Sciatic nerve (tissue), 2 donors: ENCODE data around the gene PNMA5. TPM values are rescaled to one million over a fixed set of nuclear protein-coding genes. Genes with fewer than 3 reads are reported as not detected.
"Not testable (repeated sequence)": the region's sequence is repeated elsewhere in the genome, so short reads cannot be mapped to it uniquely, and the experiment has no call there.

Experiments used
- ATAC-seq: fragments of 200-7000 bp; cut with Tn5 transposase; one replicate; pipeline ENCODE4 v1.9.1; 2020; ENCODE audit warnings: mild to moderate bottlenecking, moderate library complexity
- DNase-seq: peaks from one replicate; pipeline ENCODE4 v3.0.0-alpha.2; 2020; ENCODE audit warnings: low spot score
- intact Hi-C: fragments of 100-400 bp; cut with DNase I; formaldehyde crosslinking; loops from one replicate; pipeline ENCODE4 v1.14.2; 2022
- total RNA-seq: library from RNA; stranded (reverse); fragmentation: NEBNext Ultra II Directional; extraction: Animal tissue kit (Norgen Biotek cat#: 25700); gene quantifications from one replicate; pipeline ENCODE4 v1.2.1, GENCODE V29; 2021
- donor health status: DM: no; HTN: no; CAD: no.
- donor health status: DM: no; HTN: no; CAD: no.

The PNMA5 gene
- not detected for total RNA-seq

DNA sequence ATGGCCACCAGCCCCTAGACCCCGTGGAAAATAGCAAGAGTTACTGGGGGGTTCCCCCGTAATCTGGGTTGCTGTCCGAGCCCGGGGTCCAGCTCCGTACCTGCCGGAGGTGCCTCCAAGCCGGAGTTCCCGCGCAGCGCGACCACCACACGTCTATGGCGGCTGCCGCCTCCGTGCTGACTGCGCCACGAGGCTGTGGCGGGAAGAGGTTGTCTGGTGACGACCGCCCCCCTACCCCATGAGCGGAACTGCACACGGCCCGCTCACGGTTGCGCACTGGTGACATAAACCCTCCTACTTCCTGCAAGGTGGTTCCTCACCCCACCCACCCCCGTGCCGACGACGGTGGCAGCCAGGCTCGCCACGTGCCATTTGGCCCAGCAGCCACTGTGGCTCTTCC, at the start of gene PNMA5:
TSS of gene PNMA5 (minus strand) at position 184 of the 400 bp plus-strand sequence. CDS start 2,518 bp downstream, outside the sequence.
- no peak for DNase-seq
- ATAC-seq, result no peak
- intact Hi-C loops, result no loop called here

DNA sequence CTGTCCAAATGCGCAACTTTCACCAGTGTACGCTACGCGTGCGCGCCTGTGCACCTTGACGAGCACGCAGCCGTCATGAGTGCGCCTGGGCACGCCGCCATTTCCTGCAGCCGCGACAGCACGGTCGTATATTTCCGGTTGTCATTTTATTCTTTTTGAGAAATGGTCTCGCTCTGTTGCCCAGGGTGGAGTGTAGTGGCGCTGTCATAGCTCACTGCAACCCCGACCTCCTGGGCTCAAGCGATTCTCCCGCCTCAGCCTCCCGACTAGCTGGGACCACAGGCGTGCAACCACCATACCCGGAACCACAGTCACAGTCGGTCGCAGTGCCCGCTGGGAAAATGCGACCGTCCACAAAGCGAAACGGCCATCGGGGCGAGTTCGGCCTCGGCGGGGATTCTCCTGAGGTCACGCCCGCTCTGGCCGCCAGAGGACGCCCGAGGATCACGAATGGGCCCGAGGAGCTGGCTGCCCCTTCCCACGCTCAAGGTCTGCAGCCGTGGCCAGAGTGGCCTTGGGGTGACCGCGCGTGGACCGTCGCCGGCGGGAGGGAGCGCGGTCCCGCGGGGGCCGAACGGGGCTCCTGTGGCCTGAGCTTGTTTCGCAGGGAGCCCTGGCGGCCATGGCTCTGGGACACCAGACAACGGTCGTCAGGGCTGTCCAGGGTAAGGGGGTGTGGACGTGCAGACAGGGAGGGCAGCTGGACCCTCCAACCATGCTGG, 38.6 kb upstream of the PNMA5 start:
- ATAC-seq (peak; percentile 88), DNase-seq (peak; percentile 82)
- intact Hi-C loops, result no loop called here

- no peak for DNase-seq
- intact Hi-C loops, result no loop called here
- ATAC-seq, result no peak
These were observed 36.9 kb upstream of the PNMA5 start for GRCh38 chrX:153030801-153031200.

DNA sequence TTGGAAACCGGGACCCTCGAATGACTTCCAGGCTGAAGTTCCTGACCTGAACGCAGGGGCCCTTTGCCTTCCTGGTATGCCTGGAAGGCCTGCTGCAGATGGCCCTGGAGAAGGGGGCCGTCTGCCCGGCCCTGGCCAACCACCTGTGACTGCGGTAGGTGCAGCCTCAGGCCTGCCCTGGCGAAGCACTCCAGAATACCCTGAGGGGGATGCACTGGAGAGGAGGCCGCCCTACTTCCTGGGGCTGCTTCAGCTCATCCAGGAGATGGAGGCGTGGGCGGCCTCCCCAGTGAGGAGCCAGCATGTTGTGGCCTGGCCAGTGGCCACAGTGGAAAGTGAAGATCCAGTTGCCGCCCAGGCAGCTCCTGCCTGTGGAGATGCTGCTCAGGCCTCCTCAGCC, 36.0 kb upstream of the PNMA5 start:
- ATAC-seq, result no peak
- intact Hi-C loops, result no loop called here
- DNase-seq, result no peak

- no peak for ATAC-seq
- intact Hi-C loops, result no loop called here
- no peak for DNase-seq
These were observed 35.2 kb upstream of the PNMA5 start for GRCh38 chrX:153029162-153029561.

DNA sequence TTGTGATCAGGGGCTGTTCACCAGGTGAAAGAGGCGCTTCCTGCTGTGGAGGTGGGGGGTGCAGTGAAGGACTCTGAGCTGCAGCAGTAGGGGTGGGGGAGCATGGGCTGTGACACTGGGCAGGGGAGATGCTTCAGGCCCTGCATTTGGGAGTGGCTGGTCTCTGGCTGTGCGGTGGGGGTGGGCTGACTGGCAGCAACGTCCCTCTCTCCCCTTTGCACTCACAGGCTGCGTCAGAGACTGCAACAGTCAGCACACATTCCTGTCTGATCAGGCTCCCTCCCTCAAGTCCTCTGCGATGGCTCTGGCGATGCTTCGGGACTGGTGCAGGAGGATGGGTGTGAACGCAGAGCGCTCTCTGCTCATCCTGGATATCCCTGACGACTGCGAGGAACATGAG, 34.6 kb upstream of the PNMA5 start:
- DNase-seq, intact Hi-C loops, ATAC-seq: not testable (repeated sequence)

GRCh38 chrX:153026501-153026900, 32.6 kb upstream of the PNMA5 start:
- DNase-seq, intact Hi-C loops, ATAC-seq: not testable (repeated sequence)

DNA sequence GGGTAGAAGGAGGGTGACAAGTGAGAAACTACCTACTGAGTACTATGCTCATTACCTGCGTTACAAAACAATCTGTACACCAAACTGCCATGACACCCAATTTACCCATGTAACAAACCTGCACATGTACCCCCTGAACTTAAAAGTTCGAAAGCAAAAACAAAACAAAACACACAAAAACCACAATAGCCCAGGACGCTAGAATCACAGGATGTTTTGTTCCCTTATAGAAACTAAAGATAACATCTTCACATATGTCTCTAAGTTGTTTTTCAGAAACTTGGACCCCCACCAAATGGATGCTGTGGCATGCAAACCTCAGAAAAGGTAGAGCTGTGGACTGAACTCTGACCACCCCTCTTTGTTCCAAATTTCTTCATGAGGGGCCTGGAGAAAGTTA, 25.2 kb upstream of the PNMA5 start:
- intact Hi-C loops, result no loop called here
- ATAC-seq, result no peak
- no peak for DNase-seq

GRCh38 chrX:153017174-153017573, 23.3 kb upstream of the PNMA5 start:
- intact Hi-C loops, result not testable (repeated sequence)

GRCh38 chrX:153004780-153005179, 10.9 kb upstream of the PNMA5 start:
- intact Hi-C loops, result no loop called here
- ATAC-seq (no peak), DNase-seq (no peak)

More at GRCh38 chrX:153017174-153017573, 23.3 kb upstream of the PNMA5 start:
- not testable (repeated sequence) for ATAC-seq, DNase-seq

DNA sequence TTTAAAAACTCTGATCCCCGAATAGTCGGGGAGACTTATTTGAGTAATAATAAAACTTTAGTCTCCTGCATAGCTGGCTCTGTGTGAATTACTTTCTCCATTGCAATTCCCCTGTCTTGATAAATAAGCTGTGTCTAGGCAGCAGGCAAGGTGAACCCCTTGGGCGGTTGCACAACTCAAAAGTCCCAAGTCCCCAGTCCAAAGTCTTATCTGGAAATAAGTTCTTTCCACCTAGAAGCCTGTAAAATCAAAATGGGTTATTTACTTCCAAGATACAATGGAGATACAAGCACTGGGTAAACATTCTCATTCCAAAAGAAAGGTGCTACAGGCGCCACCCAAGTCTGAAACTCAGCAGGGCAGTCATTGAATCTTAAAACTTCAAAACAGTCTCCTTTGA, 10.1 kb upstream of the PNMA5 start:
- no peak for DNase-seq
- ATAC-seq, result no peak
- intact Hi-C loops, result no loop called here

DNA sequence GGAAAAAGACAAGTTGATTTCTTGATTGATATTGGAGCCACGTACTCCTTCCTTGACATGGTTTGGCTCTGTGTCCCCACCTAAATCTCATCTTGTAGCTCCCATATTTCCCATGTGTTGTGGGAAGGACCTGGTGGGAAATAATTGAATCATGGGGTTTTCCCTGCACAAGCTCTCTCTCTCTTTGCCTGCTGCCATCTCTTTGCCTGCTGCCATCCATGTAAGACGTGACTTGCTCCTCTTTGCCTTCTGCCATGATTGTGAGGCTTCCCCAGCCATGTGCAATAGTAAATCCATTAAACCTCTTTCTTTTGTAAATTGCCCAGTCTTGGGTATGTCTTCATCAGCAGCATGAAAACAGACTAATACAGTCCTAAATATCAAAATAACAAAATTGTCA, 8.3 kb upstream of the PNMA5 start:
- ATAC-seq, intact Hi-C loops, DNase-seq: not testable (repeated sequence)

- ATAC-seq, result no peak
- no peak for DNase-seq
- intact Hi-C loops, result no loop called here
These were observed 3.4 kb upstream of the PNMA5 start for GRCh38 chrX:152997337-152997736.

DNA sequence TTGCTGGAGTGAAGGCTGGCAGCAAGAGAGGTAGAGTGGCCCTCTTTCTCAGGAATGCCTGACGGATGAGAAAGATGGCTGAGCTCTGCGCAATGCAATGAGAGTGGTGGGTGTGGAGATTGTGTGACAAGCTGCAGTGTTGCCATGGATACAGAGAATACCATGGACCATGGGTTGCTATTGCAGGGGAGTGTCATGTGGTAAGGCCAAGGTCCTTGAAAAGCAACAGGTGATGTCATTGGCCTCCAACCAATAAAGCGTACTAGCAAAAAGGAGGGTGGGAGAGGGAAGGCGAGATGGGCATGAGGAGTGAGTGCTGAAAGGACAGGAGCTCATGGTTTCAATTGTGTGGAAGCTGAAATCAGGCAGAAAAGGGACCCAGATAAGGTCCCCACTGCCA, 1.8 kb downstream of the PNMA5 start:
- intact Hi-C loops, result no loop called here
- DNase-seq (no peak), ATAC-seq (no peak)

- intact Hi-C loops, result no loop called here
- ATAC-seq (no peak), DNase-seq (no peak)
These were observed 2.8 kb downstream of the PNMA5 start for GRCh38 chrX:152991123-152991522.

DNA sequence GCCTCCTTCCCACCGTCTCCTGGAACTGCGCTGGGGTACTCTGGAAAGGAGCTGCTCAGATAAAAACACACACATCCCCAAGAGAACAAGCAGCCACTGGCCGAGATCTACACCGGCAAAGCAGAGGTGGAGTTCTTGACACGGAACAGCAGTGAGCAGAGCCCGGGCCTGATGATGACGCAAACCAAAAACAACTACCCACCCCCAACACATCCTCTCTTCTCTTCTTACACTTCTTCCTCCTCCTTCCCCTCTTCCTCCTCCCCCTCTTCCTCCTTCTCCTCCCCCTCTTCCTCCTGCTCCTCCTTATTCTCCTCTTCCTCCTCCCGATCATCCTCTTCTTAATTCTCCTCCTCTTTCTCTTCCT, 4.6 kb downstream of the PNMA5 start:
- intact Hi-C loops, result no loop called here
- DNase-seq (no peak), ATAC-seq (peak; percentile 31)

- intact Hi-C loops, result no loop called here
- ATAC-seq (peak; percentile 8), DNase-seq (no peak)
These were observed 5.2 kb downstream of the PNMA5 start for GRCh38 chrX:152988536-152989291.

DNA sequence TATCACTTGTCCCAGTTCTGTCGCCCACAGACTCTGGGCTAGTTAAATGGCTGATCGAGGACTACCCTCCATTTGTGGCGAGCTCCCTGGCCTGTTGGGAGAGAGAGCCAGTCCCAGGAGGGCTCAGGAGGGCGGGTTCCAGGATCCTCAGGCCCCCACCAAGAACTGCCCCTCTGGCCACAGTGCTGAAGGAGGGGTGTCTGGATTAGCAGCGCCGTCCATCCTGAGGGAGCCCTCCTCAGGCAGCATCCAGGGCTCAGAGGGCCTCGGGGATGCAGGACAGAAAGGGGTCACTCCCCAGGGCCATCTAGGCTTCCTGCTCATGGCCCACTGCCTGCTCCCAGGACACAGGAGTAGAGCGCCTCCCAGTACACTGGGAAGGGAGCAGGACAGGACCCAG, 6.1 kb downstream of the PNMA5 start:
- ATAC-seq (no peak), DNase-seq (no peak)
- intact Hi-C loops, result no loop called here

GRCh38 chrX:152987156-152987555, 6.8 kb downstream of the PNMA5 start:
- DNase-seq, intact Hi-C loops, ATAC-seq: not testable (repeated sequence)

DNA sequence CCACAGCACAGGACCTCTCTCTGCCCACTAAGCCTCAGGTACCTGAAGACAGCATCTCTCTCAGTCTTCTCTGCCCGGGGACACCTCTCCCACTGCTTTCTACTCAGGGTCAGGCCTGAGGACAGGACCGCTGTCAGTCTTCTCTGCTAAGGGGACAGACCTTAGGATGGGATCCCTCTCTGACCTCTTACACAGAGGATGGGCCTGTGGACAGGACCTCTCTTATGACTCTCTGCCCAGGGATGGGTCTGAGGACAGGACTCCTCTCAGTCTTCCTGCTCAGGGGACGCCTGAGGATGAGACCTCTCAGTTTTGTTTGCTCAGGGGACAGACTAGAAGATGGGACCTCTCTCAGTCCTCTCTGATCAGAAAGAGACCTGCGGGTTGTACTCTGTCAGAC, 8.5 kb downstream of the PNMA5 start:
- ATAC-seq, intact Hi-C loops, DNase-seq: not testable (repeated sequence)
